GM19238 (cell line): ENCODE results near the gene ZNF625.

Experiments
- DNase-seq: peaks from one replicate; pipeline ENCODE4 v3.0.0; 2011; ENCODE audit warnings: low spot score; ENCODE audit not compliant: insufficient read length

The ZNF625 gene

GRCh38 chr19:12156223-12157058 is at the start of gene ZNF625:
ZNF625 (minus strand) TSS chr19:12156734; CDS start chr19:12156558, 176 bp downstream.
- peak; percentile 68 for DNase-seq

DNA sequence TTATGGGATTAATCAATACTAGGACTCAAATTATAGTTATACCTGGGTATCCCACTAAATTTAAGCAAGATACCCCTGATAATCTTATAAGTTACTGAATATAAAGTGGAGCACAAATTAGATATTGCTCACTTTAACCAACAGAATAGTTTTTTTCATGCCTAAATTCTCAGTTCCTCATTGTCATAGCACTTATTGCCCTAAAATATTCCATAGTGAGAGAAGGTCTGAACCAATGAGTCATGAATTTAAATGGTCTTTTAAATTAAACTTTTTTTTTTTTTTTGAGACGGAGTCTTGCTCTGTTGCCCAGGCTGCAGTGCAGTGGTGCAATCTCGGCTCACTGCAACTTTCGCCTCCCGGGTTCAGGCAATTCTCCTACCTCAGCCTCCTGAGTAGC is 48.8 kb upstream of the ZNF625 start:
- no peak for DNase-seq

DNA sequence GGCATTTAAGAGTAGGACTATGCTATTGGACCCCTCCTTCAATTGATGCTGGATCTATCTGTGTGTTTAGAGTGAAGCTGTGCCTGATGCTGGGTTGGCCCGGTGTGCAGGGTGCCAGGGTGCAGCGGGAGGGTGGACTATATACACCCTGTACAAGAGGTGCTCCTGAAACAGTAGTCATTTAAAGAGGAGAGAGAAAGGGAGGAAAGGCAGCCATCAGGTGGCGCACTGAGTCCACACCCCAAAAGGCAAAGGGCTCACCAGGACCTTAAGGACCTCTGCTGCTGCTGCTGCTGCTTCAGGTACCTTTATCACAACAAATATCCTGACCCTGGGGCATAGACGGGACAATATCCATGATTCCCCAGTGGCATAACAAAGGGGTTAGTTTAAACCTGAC is 45.7 kb upstream of the ZNF625 start:
- DNase-seq, result no peak

- no peak for DNase-seq
Measured at GRCh38 chr19:12199757-12200419, 43.4 kb upstream of the ZNF625 start.

- no peak for DNase-seq
Measured at GRCh38 chr19:12198136-12198535, 41.6 kb upstream of the ZNF625 start.

DNA sequence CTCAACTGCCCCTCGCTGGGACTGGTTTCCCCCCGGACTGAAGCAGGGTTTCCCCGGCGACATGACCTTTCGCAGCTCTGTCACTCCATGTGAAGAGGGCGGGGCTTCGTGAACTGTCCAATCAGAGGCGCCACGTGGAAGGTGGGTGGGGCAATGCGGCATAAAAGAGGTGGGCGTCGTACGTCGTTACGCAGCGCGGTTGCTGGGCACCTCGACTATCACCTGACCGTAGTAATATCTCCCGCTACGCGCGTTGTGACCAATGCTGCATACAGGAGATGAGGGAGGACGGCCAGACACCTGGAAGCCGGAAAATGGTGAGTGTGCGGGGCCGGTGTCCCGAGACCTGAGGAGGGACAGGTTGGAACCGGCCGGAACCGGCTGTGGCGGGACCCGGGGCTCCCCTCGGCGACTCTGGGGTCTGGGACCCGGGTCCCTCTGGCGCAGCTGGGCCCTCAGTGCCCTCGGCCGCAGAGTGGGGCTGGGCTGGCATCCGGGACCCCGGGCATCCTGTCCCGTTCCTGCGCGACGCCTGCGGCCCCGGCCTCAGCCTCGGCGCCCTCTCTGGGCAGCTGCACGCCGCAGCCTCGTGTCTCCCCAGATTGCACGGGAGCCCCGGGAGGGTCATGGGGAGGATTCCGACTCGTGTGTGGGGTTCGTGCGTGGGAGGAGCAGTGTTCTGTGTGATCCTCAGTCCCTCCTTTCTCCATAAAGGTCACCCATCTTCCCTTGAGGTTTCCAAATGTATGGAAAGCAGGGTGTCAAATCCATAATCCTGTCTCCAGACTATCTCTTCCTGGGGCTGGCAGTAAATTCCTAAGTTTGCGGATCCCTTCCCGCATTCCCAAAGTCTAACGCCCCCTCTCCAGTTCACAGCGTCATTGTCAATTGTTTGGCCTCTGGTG is 38.5 kb upstream of the ZNF625 start:
- no peak for DNase-seq

- no peak for DNase-seq
Measured at GRCh38 chr19:12187625-12188024, 31.1 kb upstream of the ZNF625 start.

- DNase-seq, result no peak
Measured at GRCh38 chr19:12180377-12180776, 23.8 kb upstream of the ZNF625 start.

DNA sequence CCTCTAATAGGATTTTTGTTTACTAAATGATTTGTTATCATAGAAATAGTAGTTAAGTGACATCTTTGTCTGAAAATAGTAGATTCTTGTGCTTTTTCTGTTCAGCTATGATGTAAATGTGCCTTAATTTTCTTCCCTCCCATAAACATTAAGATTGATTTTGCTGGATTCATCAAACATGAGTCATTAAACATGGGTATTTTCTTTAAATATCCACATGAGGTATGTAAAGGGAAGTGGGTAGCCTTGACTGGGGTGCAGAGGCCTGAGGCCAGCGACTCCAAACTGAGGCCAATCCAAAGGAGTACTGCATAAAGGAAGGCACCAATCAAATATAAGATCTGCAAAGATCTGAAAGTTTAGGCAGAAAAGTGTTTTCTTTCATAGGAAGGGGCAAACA is 10.1 kb upstream of the ZNF625 start:
- no peak for DNase-seq

DNA sequence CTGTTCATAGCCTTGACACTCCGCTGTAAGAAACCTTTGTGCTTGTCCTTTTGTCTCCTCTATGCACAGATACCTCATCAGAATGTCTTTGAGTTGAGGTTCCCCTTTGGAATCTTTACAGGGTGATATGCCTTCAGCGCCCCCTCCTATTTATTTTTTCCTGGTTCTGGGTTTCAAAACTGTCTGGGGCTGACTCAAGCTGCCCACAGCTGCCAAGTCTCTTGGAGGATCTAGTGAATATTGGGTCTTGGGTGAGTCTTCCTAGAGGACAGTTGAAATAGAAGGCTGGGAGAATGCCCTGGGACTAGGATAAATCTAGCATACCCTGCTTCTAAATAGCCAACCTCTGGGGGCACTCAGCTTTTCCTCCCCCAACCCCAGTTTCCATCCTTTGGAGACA is 7.3 kb upstream of the ZNF625 start:
- DNase-seq, result no peak

- peak; percentile 97 for DNase-seq
Measured at GRCh38 chr19:12162882-12163806, 6.6 kb upstream of the ZNF625 start, which contains the start of gene ZNF136. ZNF136 (plus strand) TSS chr19:12163096; CDS start chr19:12163204, 108 bp downstream.

DNA sequence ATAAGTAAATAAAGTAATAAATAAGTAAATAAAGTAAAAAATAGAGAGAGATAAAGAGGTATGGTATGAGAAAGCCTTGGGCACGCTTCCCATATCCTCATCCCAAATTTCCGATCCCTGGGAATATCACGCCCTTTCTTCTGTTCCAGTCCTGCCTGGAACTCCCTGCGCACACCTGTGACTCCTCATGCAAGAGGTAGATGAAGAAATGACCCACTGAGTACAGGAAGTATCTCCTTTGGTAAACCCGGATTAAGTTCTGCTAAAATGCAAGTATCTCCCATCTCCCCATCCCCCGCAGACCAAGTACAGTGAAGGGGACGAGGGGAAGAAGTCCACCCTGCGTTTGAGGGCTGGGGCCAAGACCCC is 6.0 kb upstream of the ZNF625 start:
- DNase-seq, result no peak

DNA sequence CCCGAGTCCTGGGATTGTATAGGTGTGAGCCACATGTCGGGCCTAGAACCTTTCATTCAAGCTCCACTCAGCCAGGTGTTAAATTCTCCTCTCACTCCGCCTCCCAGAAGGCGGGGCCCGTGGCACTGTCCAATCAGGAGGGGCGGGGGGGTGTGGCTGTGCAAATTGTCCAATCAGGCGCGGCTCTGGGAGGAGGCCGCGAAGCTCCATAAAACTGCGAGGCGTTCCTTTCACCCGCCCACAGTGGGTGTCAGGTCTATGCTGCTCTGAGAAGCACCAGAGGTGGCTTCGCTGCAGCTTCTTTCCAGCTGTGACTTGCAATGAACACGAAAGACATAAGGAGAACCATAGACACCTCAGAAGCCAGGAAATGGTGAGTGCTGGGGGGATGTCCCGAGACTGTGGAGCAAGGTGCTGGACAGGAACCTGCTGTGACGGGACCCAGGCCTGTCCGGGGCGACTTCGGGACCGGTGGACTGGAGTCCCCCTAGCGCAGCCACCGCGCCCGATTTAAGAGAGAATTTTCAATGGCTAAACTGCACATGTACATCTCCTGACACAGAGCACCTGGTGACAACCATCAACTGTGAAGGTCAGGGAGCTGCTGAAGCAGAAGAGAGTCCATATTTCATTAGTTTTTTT is 3.4 kb upstream of the ZNF625 start:
- no peak for DNase-seq

DNA sequence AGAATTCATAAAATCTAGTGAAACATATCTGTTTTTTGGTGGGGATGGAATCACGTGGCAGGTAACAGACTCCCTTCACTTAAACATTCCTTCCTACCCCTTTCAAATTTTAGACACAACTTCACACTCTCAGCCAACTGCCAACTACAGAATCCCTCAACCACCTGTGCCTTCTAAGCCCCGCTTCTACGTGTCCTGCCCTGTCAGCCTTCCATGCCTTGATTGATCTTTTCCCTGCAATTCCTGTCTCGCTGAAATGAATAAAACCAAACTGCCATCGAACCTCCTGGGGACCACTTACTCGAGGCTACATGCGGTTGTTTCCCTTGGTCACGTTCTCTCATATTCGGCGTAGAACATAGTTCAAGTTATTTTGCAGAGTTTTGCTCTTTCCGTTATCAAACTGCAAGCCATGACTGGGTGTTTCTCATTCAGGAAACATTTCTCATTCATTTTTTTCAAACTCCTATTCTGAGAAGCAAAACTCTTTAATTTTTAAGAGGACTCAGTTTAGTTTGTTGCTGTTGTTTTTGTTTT is 1.1 kb downstream of the ZNF625 start:
- DNase-seq, result no peak

GRCh38 chr19:12145348-12145747 is 11.2 kb downstream of the ZNF625 start:
- DNase-seq, result no peak

- DNase-seq, result no peak
Measured at GRCh38 chr19:12141405-12141736, 15.2 kb downstream of the ZNF625 start.

- DNase-seq, result peak; percentile 60
Measured at GRCh38 chr19:12140545-12141404, 15.8 kb downstream of the ZNF625 start.

GRCh38 chr19:12139885-12140544 is 16.5 kb downstream of the ZNF625 start, which contains the start of gene ZNF20:
ZNF20 (minus strand) TSS chr19:12140350; CDS start chr19:12140182, 168 bp downstream.
- DNase-seq, result peak; percentile 88
